ENCODE measurements around the gene C1QL1.
"Not testable (repeated sequence)": the region's sequence is repeated elsewhere in the genome, so short reads cannot be mapped to it uniquely, and the experiment has no call there.

Gene C1QL1

DNA sequence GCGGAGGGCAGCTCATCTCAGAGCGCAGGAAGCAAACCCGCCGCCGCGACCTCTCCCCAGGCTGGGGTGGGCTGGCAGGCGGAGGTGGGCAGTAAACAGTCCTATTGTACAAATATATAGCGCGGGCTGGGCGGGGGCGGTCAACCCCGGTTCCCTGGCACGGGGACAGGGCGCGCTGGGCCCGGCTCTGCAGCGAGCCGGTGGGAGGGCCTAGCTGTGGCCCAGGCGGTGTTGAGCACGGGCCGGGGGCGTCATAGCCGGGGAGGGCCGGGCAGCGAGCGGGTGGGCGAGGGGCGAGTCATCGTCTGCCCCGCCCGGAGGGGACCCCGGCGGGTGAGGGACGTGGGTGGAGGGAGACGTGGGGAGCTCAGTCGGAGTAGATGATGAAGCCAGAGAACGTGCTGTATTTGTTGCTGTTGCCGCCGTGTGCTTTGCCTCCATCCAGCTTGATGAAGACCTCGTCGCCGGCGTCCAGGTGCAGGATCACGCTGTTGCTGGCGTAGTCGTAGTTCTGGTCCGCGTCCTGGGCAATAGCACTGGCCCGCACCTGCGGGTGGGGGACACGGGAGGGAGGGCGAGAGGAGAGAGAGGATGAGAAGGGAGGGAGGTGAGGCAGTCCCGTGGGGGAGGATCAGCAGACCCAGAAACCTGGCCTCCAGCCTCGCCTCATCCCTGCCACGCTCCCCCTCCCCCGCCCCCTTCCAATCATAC, 8.1 kb downstream of the C1QL1 start:
- DNase-seq = no peak

GRCh38 chr17:44956998-44957981, 10.8 kb downstream of the C1QL1 start:
- DNase-seq = no peak

GRCh38 chr17:44955674-44956425, 12.3 kb downstream of the C1QL1 start:
- DNase-seq = no peak

- DNase-seq = no peak
Measured at GRCh38 chr17:44952946-44953475, 15.1 kb downstream of the C1QL1 start.

DNA sequence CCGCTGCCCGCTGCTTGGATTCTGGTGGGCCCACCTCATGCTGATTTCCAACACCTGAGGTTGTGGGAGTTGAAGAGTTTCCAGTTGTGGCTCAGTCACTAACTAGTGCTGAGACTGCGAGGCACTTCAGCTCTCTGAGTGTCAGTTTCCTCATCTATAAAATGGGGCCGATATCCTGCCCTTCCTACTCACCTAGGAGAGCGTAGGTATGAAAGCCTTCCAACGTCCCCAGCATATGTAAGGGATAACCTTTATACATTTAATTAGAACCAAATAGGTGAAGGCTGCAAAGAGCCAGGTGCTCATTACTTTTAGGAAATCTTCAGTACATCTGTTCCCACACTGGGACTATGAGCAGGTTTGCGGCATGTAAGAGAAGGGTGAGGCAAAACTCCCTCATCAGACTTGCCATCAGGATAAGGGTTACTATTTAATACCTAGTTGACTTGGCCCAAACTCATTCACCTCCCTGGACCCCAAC, 19.7 kb downstream of the C1QL1 start:
- no peak for DNase-seq

DNA sequence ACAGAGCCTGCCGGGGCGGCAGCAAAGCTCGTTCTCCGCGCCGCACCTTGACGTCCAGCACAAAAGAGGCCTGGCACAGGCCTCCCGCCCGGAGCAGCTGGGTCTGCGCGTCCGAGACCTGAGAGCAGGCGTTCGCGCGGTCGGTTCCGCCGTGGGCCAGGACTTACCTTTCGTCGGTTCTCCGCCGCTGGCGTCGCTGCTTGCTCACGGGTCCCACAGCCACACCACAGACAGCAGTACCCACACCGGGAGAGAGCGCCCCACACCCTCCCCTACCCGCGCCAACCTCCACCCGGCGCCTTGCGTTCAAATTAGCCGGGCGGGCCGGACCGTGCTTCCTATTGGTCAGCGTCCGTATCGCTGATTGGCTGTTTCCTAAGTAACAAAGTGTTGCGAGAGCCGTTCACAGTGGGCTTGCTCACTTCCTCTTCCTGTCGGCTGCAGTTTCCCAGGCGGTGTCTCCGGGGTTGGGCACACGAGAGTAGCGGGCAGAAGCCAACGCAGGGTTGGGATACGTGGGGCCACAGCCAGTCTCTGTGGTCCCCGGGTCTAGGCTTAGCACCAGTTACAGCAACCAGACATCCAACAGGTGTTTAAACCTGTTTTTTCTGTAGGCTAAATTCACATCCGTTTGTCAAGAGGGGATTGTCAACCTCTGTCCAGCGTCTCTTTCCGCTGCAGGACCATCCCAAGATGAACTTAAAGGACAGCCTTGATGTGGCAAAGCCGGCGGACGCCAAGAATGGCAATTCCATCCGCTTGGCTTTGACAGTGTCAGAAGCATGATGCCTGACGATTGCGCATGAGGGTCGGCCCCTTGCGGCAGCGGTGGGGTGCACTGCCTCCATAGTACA, 20.4 kb downstream of the C1QL1 start, which contains the start of gene KIF18B:
Gene KIF18B (minus strand): TSS at position 313 of the 854 bp plus-strand sequence. CDS start 11,429 bp downstream, outside the sequence.
- DNase-seq = peak; percentile 57

GRCh38 chr17:44945652-44946051, 22.5 kb downstream of the C1QL1 start:
- DNase-seq = not testable (repeated sequence)

- DNase-seq = no peak
Measured at GRCh38 chr17:44942456-44942855, 25.6 kb downstream of the C1QL1 start.

GRCh38 chr17:44941712-44942331, 26.3 kb downstream of the C1QL1 start:
- no peak for DNase-seq

GRCh38 chr17:44940768-44941167, 27.3 kb downstream of the C1QL1 start:
- DNase-seq = no peak

DNA sequence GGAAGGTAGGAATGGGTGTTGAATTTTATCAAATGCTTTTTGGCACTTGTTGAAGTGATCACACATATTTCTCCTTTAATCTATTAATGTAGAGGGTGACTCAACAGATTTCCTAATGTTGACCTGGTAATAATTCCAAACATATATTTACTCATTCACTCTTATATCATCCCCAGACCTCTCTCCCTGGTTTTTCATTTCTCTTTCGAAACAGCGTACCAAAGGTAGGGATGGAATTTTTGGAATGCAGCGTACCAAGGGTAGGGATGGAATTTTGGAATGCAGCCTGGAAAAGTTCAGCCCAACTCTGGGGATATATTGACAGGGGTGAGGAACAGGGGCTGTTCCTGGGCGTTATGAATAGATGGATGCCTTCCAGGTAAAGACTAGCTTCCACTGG, 27.8 kb downstream of the C1QL1 start:
- no peak for DNase-seq

DNA sequence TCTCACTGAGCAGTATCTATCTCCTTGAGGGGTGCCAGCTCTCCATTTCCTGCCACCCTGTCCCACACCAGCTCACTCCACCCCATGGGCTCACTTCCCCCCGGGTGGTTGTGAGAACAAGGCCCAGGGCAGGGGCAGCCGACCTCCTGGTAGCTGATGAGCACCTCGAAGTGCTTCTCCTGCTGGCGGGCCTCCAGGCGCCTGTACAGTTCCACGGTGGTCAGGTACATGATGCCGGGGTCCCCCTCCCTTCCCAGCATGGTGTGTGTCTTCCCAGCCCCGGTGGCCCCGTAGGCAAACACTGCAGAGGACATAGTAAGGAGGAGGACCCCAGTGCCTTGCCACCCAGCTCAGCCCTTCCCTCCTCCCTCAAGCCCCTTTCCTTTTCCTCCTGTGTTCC, 33.0 kb downstream of the C1QL1 start:
- no peak for DNase-seq

DNA sequence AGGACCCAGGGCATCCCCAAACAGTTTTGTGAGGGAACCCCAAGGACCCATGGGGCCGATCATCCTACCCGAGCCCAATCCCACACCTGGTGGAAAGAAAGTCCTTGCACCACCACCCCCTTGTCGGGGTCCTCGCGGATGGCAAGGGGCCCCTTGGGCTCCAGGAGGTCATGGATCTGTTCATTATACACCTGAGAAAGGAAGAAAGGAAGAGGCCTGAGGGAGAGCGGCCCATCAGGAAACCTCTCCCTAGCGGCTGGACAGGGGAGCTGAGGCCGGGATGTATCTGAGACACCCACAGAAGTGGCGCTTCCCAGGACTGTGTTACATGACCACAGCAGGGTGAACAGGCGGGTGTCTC, 33.4 kb downstream of the C1QL1 start:
- no peak for DNase-seq

DNA sequence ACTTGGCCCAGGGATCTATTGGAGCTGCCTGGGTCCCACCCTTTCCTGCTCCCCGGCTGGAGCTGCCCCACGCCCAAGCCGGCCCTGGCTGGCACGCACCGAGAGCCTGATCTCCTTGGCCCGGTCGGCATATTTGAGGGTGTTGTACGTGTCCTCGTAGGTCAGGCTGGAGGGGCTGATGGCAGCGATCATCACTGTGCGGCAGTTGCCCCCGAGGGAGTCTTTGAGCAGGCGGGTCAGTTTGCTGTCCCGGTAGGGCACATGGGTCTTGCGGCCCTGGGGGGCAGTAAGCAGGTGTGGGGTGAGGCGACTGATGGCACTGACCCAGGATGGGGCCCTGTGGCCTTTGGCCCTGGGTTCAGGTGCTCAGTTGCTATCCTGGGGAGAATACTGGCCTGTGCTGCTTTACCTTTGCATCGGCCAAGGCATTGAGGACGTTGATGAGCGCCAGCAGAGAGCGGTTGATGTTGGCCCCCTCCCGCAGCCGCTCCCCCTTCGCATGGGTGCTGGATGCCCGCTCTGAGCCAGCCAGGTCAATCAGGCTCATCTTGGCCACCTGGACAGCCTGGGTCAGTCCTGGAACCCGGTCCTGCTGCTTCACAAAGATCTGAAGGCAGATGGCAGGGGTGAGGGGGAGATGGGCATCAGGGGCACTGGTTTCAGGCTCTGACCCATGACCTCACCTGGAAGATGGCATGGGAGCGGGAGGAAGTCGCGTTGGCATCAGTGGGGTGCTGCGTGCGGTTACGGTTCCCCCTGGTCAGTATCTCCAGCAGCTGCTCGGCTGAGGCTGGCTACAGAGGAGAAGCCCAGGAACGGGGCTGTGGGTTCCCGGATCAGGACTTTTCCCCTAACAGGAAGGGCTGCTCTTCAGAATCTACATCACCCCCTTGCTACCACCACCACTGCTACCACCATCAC, 34.0 kb downstream of the C1QL1 start:
- no peak for DNase-seq

DNA sequence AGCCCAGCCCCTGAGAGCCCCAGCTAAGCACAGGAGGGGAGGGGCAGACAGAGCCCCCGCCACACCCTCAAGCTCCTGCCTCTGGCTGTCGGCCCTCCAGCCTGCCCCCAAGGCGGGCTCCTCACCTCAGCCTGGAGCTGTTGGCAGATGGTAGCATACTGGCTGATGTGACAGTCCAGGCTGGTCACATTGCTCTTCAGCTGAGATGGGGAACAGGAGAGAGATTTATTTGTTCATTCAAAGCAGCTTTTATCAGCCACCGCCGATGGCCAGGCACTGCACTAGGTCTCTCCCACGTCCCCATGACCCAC, 35.4 kb downstream of the C1QL1 start:
- no peak for DNase-seq

GRCh38 chr17:44932096-44932786, 35.9 kb downstream of the C1QL1 start:
- no peak for DNase-seq

GRCh38 chr17:44931376-44931775, 36.7 kb downstream of the C1QL1 start:
- no peak for DNase-seq

DNA sequence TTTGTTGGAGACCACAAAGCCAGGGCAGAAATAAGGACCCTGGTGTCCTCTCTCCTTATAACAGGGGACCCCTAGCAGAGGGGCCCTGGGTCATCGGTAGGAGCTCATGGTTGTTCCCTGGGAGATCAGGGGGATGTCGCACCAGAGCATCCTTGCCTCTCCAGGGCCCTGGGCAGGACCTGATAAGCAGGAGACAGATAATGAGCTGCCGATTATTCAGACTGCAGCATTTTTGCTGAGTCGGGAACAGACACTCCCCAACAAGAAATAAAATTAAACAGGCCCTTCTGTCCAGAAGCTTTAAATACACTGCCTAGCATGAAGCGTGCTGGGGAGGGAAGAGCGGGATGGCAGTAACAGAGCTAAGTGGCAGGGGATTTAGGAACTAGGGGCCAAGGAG, 37.4 kb downstream of the C1QL1 start:
- no peak for DNase-seq

DNA sequence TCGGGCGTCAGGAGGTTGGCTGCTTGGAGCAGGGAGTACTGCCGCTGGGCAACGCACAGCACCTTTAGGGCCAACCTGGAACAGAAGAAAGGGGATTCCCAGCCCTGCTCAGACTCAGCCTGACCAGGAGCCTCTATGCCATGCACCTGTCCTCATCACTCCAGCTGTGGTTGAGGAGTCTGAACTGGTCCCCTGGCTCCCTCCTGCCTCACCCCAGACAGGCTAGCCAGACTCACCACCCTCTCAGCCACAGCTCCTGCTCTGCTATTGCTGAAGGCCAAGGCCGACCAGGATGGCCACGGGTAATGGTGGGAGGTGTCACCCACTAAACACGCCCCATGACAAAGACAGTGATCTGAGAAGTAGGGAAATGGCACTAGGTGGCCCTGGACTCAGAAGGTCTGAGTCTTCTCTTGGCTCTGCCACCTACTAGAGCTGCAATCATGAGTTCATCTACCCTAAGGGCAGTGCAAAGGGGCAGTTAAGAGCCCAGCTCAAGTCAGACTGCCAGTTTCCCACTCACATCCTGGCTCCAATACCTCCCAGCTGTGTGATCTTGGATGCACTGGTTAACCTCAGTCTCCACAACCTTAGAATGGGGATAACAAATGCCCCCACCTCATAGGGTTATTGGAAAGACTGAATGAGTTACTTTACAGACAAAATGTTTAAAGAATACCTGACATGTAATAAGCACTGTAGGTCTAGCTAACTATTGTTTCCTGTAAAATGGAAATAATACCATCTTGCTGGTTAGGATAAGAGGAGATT, 39.0 kb downstream of the C1QL1 start:
- no peak for DNase-seq
